GM23248 (cell line): Measurements from ENCODE around the gene THBS3. TPM values are rescaled to one million over a fixed set of nuclear protein-coding genes. Genes with fewer than 3 reads are reported as not detected.

ENCODE experiments used
- DNase-seq: peaks from one replicate; pipeline ENCODE4 v3.0.0-alpha.2; 2015
- H2AFZ ChIP-seq: fragments of 200-600 bp; sonication (generic); 2 replicates; pipeline ENCODE4 v1.6.1; 2016; ENCODE audit warnings: antibody characterized with exemption
- H3F3A ChIP-seq: fragments of 200-600 bp; sonication (generic); 2 replicates; pipeline ENCODE4 v1.6.1; 2016; ENCODE audit warnings: mild to moderate bottlenecking, antibody characterized with exemption, mixed run types; ENCODE audit not compliant: insufficient read depth
- H3K27ac ChIP-seq: fragments of 200-600 bp; sonication (generic); 2 replicates; pipeline ENCODE4 v1.5.1; 2016; ENCODE audit warnings: mild to moderate bottlenecking
- H3K27me3 ChIP-seq: fragments of 200-600 bp; sonication (generic); replicated peaks from 2 replicates; pipeline ENCODE4 v1.6.1; 2016; ENCODE audit warnings: mild to moderate bottlenecking; ENCODE audit not compliant: insufficient read depth
- H3K36me3 ChIP-seq: fragments of 200-600 bp; sonication (generic); 2 replicates; pipeline ENCODE4 v1.6.1; 2016; ENCODE audit warnings: low read depth, mild to moderate bottlenecking
- H3K4me1 ChIP-seq: fragments of 200-600 bp; sonication (generic); 2 replicates; pipeline ENCODE4 v1.6.1; 2016; ENCODE audit warnings: mild to moderate bottlenecking; ENCODE audit not compliant: insufficient read depth
- H3K4me2 ChIP-seq: fragments of 200-600 bp; sonication (generic); one replicate; pipeline ENCODE4 v1.6.1; 2016; ENCODE audit warnings: mild to moderate bottlenecking; ENCODE audit not compliant: unreplicated experiment
- H3K4me3 ChIP-seq: fragments of 200-600 bp; sonication (generic); 2 replicates; pipeline ENCODE4 v1.5.1; 2016; ENCODE audit warnings: mild to moderate bottlenecking
- H3K79me2 ChIP-seq: fragments of 200-600 bp; sonication (generic); 2 replicates; pipeline ENCODE4 v1.6.1; 2016; ENCODE audit warnings: mild to moderate bottlenecking; ENCODE audit not compliant: insufficient read depth
- H3K9ac ChIP-seq: fragments of 200-600 bp; sonication (generic); 2 replicates; pipeline ENCODE4 v1.6.1; 2016; ENCODE audit warnings: mild to moderate bottlenecking
- H3K9me2 ChIP-seq: fragments of 200-600 bp; sonication (generic); 2 replicates; pipeline ENCODE4 v1.6.1; 2016; ENCODE audit warnings: mixed run types, mild to moderate bottlenecking, moderate library complexity; ENCODE audit not compliant: insufficient read depth
- H3K9me3 ChIP-seq: fragments of 200-600 bp; sonication (generic); one replicate; pipeline ENCODE4 v1.6.1; 2017; ENCODE audit warnings: low read depth
- H4K20me1 ChIP-seq: fragments of 200-600 bp; sonication (generic); 2 replicates; pipeline ENCODE4 v1.6.0; 2016; ENCODE audit not compliant: insufficient read depth
- EZH2 ChIP-seq: fragments of 200-600 bp; sonication (generic); IDR thresholded peaks from 2 replicates; pipeline ENCODE4 v1.6.1; 2018; ENCODE audit warnings: antibody characterized with exemption, mild to moderate bottlenecking; ENCODE audit not compliant: insufficient read depth, poor library complexity, severe bottlenecking
- EZH2phosphoT487 ChIP-seq: fragments of 200-600 bp; sonication (generic); IDR thresholded peaks from 2 replicates; pipeline ENCODE4 v1.6.1; 2018; ENCODE audit warnings: antibody characterized with exemption, moderate library complexity, mild to moderate bottlenecking, low read depth; ENCODE audit not compliant: insufficient read depth
- WGBS, 2 experiments: methylation state at CpG; one replicate each; pipeline ENCODE4 v1.1.6; 2015 to 2017; ENCODE audit warnings: low lambda C conversion rate in 2 of 2, low coverage in 1 of 2; ENCODE audit errors: missing lambda C conversion rate in 2 of 2; 5-methylcytosine and 5-hydroxymethylcytosine counted together
- in situ Hi-C: fragments of 300-500 bp; cut with MboI; formaldehyde crosslinking; loops from 2 replicates; pipeline ENCODE4 v1.15.0; 2020
- polyA plus RNA-seq: library from polyadenylated mRNA; unstranded; fragments of >200 nt; fragmentation: Nextera tagmentation; extraction: Ambion mirVana; gene quantifications from 2 replicates; pipeline ENCODE4 v1.2.1, GENCODE V29; 2016
- total RNA-seq: library from RNA; depleted of rRNA; stranded (reverse); fragments of >200 nt; shearing (Covaris generic); gene quantifications from 2 replicates; pipeline ENCODE4 v1.2.3, GENCODE V29; 2014

The THBS3 gene
- total and polyA plus RNA-seq, 2 experiments from 2014 or later = 16.6 to 20.6 TPM

DNA sequence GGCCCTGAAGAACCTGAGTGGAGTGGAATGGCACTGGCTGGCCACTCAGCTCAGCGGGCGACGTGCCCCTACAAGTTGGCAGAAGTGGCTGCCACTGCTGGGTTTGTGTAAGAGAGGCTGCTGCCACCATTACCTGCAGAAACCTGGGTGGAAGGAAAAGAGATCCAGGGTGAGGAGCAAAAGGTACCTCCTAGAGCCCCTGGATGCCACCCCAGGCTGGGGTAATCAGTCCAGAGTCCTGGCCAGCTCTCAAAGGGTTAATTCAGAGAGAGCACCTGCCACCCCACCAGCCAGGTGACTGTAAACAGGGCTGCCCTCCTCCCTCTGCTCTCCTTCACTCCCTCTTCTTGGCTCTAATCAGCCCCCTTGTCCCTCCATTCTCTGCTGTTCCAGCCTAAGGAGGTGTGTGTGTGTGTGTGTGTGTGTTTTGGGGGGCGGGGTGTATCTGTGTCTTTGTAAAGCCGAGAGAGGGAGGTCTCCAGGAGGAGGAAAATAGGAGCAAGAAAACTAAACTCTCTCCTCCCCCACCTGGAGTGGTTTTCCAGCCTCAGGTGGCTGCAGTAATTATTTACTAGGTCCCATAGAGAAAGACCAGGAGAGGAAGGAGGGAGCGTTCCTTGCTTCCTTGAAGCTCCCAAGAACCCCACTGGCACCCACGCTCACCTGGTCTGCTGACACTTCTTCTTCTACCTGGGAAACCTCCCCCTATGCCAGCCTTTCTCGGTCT is 21.5 kb downstream of the THBS3 start:
- no peak for TF ChIP-seq EZH2phosphoT487
- no peak for TF ChIP-seq EZH2
- H3K4me3 ChIP-seq = no peak overlapping the region
- H3K79me2 ChIP-seq = no peaks in the 10 kb centered on the region
- no peaks in the 10 kb centered on the region for H3K9me2 ChIP-seq
- H3F3A ChIP-seq = no peaks in the 10 kb centered on the region
- no peaks in the 10 kb centered on the region for H3K9me3 ChIP-seq
- no peaks in the 10 kb centered on the region for H3K27me3 ChIP-seq
- no peaks in the 10 kb centered on the region for H4K20me1 ChIP-seq
- no peak overlapping the region for H3K9ac ChIP-seq
- H3K36me3 ChIP-seq = no peaks in the 10 kb centered on the region
- in situ Hi-C loops = no loop called here
- H2AFZ ChIP-seq = no peak overlapping the region
- 66 to 73% methylated on average over 8 of the region's 8 CpGs for WGBS, 2 experiments
- no peak for DNase-seq
- H3K4me2 ChIP-seq = no peak overlapping the region
- H3K27ac ChIP-seq = no peak overlapping the region
- no peaks in the 10 kb centered on the region for H3K4me1 ChIP-seq

GRCh38 chr1:155185783-155186066 is 22.0 kb downstream of the THBS3 start:
- H3K9me2 ChIP-seq = no peaks in the 10 kb centered on the region
- no peak for TF ChIP-seq EZH2phosphoT487
- TF ChIP-seq EZH2 = no peak
- WGBS, 2 experiments = 90% methylated on average over 6 of the region's 6 CpGs
- no peak for DNase-seq
- H3K4me2 ChIP-seq = no peak overlapping the region
- H3K36me3 ChIP-seq = no peaks in the 10 kb centered on the region
- no peak overlapping the region for H2AFZ ChIP-seq
- no peaks in the 10 kb centered on the region for H4K20me1 ChIP-seq
- no peaks in the 10 kb centered on the region for H3K27me3 ChIP-seq
- H3K79me2 ChIP-seq = no peaks in the 10 kb centered on the region
- no peaks in the 10 kb centered on the region for H3K4me1 ChIP-seq
- H3K9me3 ChIP-seq = no peaks in the 10 kb centered on the region
- in situ Hi-C loops = no loop called here
- no peaks in the 10 kb centered on the region for H3F3A ChIP-seq
- no peak overlapping the region for H3K27ac ChIP-seq
- no peak overlapping the region for H3K4me3 ChIP-seq
- no peak overlapping the region for H3K9ac ChIP-seq

DNA sequence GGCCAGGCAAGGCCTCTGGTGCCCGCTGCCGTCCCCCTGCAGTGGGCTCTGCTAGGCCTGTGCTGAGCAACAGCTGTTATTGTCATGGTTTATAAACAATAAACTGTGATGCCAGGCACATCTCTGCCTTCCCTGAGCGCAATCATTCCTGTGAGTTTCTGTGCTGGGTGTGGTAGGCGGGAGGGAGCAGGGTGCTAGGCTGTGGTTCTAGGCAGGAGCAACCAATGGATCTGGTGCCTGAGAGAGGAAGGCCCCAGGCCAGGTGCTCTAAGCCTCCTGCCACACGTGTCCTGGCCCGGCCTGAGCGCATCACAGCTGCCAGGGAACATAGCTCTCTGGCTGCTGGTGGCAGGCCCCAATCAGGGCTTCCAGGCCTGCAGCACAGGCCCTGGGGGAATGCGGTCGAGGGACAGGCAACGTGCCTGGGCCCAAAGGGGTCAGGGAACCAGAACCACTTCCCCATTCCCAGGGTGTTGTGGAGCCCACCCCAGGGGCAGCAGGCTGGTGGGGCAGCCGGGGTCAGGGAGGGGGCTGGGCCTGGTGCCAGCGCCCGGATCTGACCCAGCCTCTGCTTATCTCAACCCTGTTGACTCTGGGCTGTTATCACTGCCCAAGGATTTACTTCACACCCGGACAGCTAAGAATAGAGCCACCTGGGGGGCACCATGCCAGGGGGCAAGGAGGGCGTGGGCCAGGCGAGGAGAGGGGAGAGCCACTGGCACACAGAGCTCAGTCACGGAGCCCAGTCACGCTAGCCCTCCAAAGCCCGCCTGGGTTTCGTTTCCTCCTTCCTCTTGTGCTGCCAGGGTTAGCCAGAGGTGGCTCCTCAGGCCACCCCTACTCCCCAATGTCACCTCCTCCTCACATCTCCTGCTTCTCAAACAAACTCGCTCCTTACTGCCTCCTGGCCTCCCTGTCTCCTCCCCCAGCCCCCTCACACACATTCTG is 22.6 kb downstream of the THBS3 start:
- Histone ChIP-seq H3K27me3 (no peaks in the 10 kb centered on the region), H2AFZ (no peak overlapping the region), H4K20me1 (no peaks in the 10 kb centered on the region), H3K9me2 (no peaks in the 10 kb centered on the region), H3K4me3 (no peak overlapping the region), H3K9ac (no peak overlapping the region), H3K9me3 (no peaks in the 10 kb centered on the region), H3K36me3 (no peaks in the 10 kb centered on the region; the same call in 1 of the 2 replicates), H3F3A (no peaks in the 10 kb centered on the region), H3K4me2 (no peak overlapping the region), H3K4me1 (no peaks in the 10 kb centered on the region), H3K27ac (no peak overlapping the region), H3K79me2 (no peaks in the 10 kb centered on the region)
- TF ChIP-seq EZH2 = no peak
- no peak for TF ChIP-seq EZH2phosphoT487
- 65 to 72% methylated on average over 20 of the region's 21 CpGs for WGBS, 2 experiments
- no peak for DNase-seq
- in situ Hi-C loops = no loop called here

- no peak for TF ChIP-seq EZH2
- no peak for TF ChIP-seq EZH2phosphoT487
- Histone ChIP-seq H3K4me1 (no peaks in the 10 kb centered on the region), H3K9me3 (no peaks in the 10 kb centered on the region), H3K9me2 (no peaks in the 10 kb centered on the region), H3K27ac (no peak overlapping the region), H3K27me3 (no peaks in the 10 kb centered on the region), H3K36me3 (no peaks in the 10 kb centered on the region; the same call in 1 of the 2 replicates), H3K4me3 (no peak overlapping the region), H3F3A (no peaks in the 10 kb centered on the region), H3K4me2 (no peak overlapping the region), H2AFZ (no peak overlapping the region), H3K79me2 (no peaks in the 10 kb centered on the region), H3K9ac (no peak overlapping the region), H4K20me1 (no peaks in the 10 kb centered on the region)
- in situ Hi-C loops = no loop called here
- DNase-seq = no peak
- WGBS, 2 experiments = 86 to 93% methylated on average over 3 to 4 of the region's 4 CpGs
These were observed 23.3 kb downstream of the THBS3 start for GRCh38 chr1:155184351-155184811.
